Colon (tissue), 2 donors: Measurements from ENCODE around the gene ARSA.

Source experiments
- FAIRE-seq: peaks from 2 replicates; lab custom pipeline; 2012; peaks lifted over from hg19 to GRCh38; lab: Jason Lieb, UNC
- donor health status: control.
- donor health status: control.

The ARSA gene

GRCh38 chr22:50604256-50605001, 23.5 kb downstream of the ARSA start:
- no peak for FAIRE-seq

- FAIRE-seq = no peak
These were observed 24.3 kb downstream of the ARSA start for GRCh38 chr22:50603511-50604255.

- no peak for FAIRE-seq
These were observed 25.6 kb downstream of the ARSA start for GRCh38 chr22:50602338-50602700.

- FAIRE-seq = no peak
These were observed 26.1 kb downstream of the ARSA start for GRCh38 chr22:50601669-50602337.

- no peak for FAIRE-seq
These were observed 26.8 kb downstream of the ARSA start for GRCh38 chr22:50600967-50601668.

- no peak for FAIRE-seq
These were observed 27.4 kb downstream of the ARSA start, which contains the start of gene MAPK8IP2 for GRCh38 chr22:50600538-50600937. TSS of gene MAPK8IP2 (plus strand) at chr22:50600793. CDS start at chr22:50600819, 26 bp downstream.

GRCh38 chr22:50599816-50600455, 28.0 kb downstream of the ARSA start:
- no peak for FAIRE-seq

- no peak for FAIRE-seq
These were observed 30.9 kb downstream of the ARSA start for GRCh38 chr22:50597097-50597496.

GRCh38 chr22:50595189-50595588, 32.8 kb downstream of the ARSA start:
- FAIRE-seq = no peak

GRCh38 chr22:50587407-50587806, 40.5 kb downstream of the ARSA start:
- no peak for FAIRE-seq

GRCh38 chr22:50586416-50586815, 41.5 kb downstream of the ARSA start:
- no peak for FAIRE-seq

GRCh38 chr22:50585781-50586180, 42.2 kb downstream of the ARSA start:
- FAIRE-seq = no peak

GRCh38 chr22:50585238-50585637, 42.7 kb downstream of the ARSA start:
- no peak for FAIRE-seq

- FAIRE-seq = no peak
These were observed 43.6 kb downstream of the ARSA start for GRCh38 chr22:50584106-50585096.

GRCh38 chr22:50583294-50583861, 44.6 kb downstream of the ARSA start:
- FAIRE-seq = no peak

- peak; percentile 96 for FAIRE-seq
These were observed 45.3 kb downstream of the ARSA start, which contains the start of gene CHKB for GRCh38 chr22:50582493-50583293. TSS of gene CHKB (minus strand) at chr22:50582849. CDS start at chr22:50582781, 68 bp downstream.

GRCh38 chr22:50581950-50582492, 45.9 kb downstream of the ARSA start:
- no peak for FAIRE-seq

- no peak for FAIRE-seq
These were observed 46.7 kb downstream of the ARSA start for GRCh38 chr22:50581031-50581949.
